ENCODE results near the gene ELMO2. TPM values are rescaled to one million over a fixed set of nuclear protein-coding genes. Genes with fewer than 3 reads are reported as not detected.
A peak's percentile ranks its signal among the peaks of the same experiment; 100 is the strongest.

Gene ELMO2
- total and polyA plus RNA-seq, 4 donors, result 19.6 to 56.5 (median 45.9) TPM

- DNase-seq (peak; percentile 4 to 32 (median 23)), ATAC-seq (ENCODE audit: insufficient read depth, low FRiP score) (peak; percentile 29)
- Histone ChIP-seq H3K27me3 (ENCODE audit: control insufficient read depth in 3 of 3, insufficient read depth in 3 of 3, low read length in 2 of 3) (no peaks in the 10 kb centered on the region), H3K27ac (ENCODE audit: low read depth in 1 of 2, low read length in 1 of 2) (peak overlapping the region; percentile 58 to 91), H3K9me3 (ENCODE audit: control insufficient read depth in 4 of 4, insufficient read depth in 3 of 4, low read length in 3 of 4) (no peaks in the 10 kb centered on the region), H3K36me3 (ENCODE audit: control insufficient read depth in 4 of 4, insufficient read depth in 4 of 4, low read length in 4 of 4) (no peaks in the 10 kb centered on the region), H3K4me1 (ENCODE audit: control insufficient read depth in 5 of 5, insufficient read depth in 5 of 5, low read length in 5 of 5) (peaks cover 5 to 17% (median 13%) of the 10 kb centered on the region in 5 donors), H3K4me3 (peak overlapping the region; percentile 25), H3K9ac (ENCODE audit: insufficient read depth in 1 of 2, low read length in 2 of 2) (peak overlapping the region; percentile 33 to 63)
- WGBS, 2 donors, result 15 to 16% methylated on average over 26 of the region's 26 CpGs
- no peak for TF ChIP-seq CTCF (IDR thresholded peaks at IDR 0.05; ENCODE audit: control extremely low read depth, extremely low read depth)
Measured at GRCh38 chr20:46406986-46407670, 713 bp upstream of the ELMO2 start.

GRCh38 chr20:46402331-46402811, 4.0 kb downstream of the ELMO2 start:
- H3K27me3 ChIP-seq (ENCODE audit: control insufficient read depth in 3 of 3, insufficient read depth in 3 of 3, low read length in 2 of 3), result no peaks in the 10 kb centered on the region
- TF ChIP-seq CTCF (IDR thresholded peaks at IDR 0.05; ENCODE audit: control extremely low read depth, extremely low read depth), result no peak
- 18 to 28% methylated on average over 2 of the region's 2 CpGs for WGBS, 2 donors
- no peak for DNase-seq
- H3K9me3 ChIP-seq (ENCODE audit: control insufficient read depth in 4 of 4, insufficient read depth in 3 of 4, low read length in 3 of 4), result no peaks in the 10 kb centered on the region
- H3K4me3 ChIP-seq, result no peak overlapping the region
- no peak overlapping the region for H3K9ac ChIP-seq (ENCODE audit: insufficient read depth in 1 of 2, low read length in 2 of 2)
- H3K4me1 ChIP-seq (ENCODE audit: control insufficient read depth in 5 of 5, insufficient read depth in 5 of 5, low read length in 5 of 5), result peaks cover 27 to 39% (median 35%) of the 10 kb centered on the region in 5 donors
- no peak for ATAC-seq (ENCODE audit: insufficient read depth, low FRiP score)
- peaks cover 0 to 6% (median 2%) of the 10 kb centered on the region in 4 donors for H3K36me3 ChIP-seq (ENCODE audit: control insufficient read depth in 4 of 4, insufficient read depth in 4 of 4, low read length in 4 of 4)
- peak overlapping the region; percentile 3 to 91 for H3K27ac ChIP-seq (ENCODE audit: low read depth in 1 of 2, low read length in 1 of 2)

GRCh38 chr20:46401478-46401860, 4.9 kb downstream of the ELMO2 start:
- Histone ChIP-seq H3K4me3 (no peak overlapping the region), H3K9me3 (ENCODE audit: control insufficient read depth in 4 of 4, insufficient read depth in 3 of 4, low read length in 3 of 4) (no peaks in the 10 kb centered on the region), H3K36me3 (ENCODE audit: control insufficient read depth in 4 of 4, insufficient read depth in 4 of 4, low read length in 4 of 4) (peaks cover 0 to 6% (median 2%) of the 10 kb centered on the region in 4 donors), H3K4me1 (ENCODE audit: control insufficient read depth in 5 of 5, insufficient read depth in 5 of 5, low read length in 5 of 5) (peaks cover 26 to 36% (median 32%) of the 10 kb centered on the region in 5 donors), H3K27ac (ENCODE audit: low read depth in 1 of 2, low read length in 1 of 2) (peak overlapping the region; percentile 81 to 91), H3K9ac (ENCODE audit: insufficient read depth in 1 of 2, low read length in 2 of 2) (peak overlapping the region in 1 of 2 donors; percentile 50), H3K27me3 (ENCODE audit: control insufficient read depth in 3 of 3, insufficient read depth in 3 of 3, low read length in 2 of 3) (no peaks in the 10 kb centered on the region)
- DNase-seq, result no peak
- WGBS, 2 donors, result 23 to 31% methylated on average over 2 of the region's 2 CpGs
- TF ChIP-seq CTCF (IDR thresholded peaks at IDR 0.05; ENCODE audit: control extremely low read depth, extremely low read depth), result no peak
- no peak for ATAC-seq (ENCODE audit: insufficient read depth, low FRiP score)
